ENCODE data around the gene DCAF8L2.

DNA sequence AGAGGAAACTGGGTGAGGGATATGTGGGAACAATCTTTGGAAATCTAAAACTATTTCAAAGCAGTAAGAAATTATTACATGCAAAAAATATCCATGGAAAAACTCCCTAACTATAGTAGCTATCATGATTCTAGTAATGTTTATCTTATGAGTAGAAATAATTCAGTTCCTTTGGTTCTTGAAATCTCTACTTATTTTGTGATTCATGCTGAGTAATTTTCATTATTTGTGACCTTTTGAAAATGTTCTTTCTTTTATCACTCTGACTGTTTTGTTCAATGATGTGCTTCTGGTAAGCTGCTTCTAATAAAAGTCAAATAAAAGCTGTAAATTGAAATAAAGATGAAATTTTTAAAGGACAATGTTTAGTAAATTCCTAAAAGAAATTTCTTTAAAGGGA is 177.2 kb downstream of the DCAF8L2 start:
- TF ChIP-seq, protein P1, sequence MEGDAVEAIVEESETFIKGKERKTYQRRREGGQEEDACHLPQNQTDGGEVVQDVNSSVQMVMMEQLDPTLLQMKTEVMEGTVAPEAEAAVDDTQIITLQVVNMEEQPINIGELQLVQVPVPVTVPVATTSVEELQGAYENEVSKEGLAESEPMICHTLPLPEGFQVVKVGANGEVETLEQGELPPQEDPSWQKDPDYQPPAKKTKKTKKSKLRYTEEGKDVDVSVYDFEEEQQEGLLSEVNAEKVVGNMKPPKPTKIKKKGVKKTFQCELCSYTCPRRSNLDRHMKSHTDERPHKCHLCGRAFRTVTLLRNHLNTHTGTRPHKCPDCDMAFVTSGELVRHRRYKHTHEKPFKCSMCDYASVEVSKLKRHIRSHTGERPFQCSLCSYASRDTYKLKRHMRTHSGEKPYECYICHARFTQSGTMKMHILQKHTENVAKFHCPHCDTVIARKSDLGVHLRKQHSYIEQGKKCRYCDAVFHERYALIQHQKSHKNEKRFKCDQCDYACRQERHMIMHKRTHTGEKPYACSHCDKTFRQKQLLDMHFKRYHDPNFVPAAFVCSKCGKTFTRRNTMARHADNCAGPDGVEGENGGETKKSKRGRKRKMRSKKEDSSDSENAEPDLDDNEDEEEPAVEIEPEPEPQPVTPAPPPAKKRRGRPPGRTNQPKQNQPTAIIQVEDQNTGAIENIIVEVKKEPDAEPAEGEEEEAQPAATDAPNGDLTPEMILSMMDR (IDR thresholded peaks at IDR 0.05; ENCODE audit: extremely low read depth in 1 of 2, insufficient read depth in 1 of 2, low read depth in 1 of 2, low read length in 2 of 2), result no peak
- TF ChIP-seq EZH2 (IDR thresholded peaks at IDR 0.05; ENCODE audit: borderline replicate concordance, low read depth, low read length, severe bottlenecking) (no peak), POLR2A (IDR thresholded peaks at IDR 0.05; ENCODE audit: low read depth, low read length) (no peak), JUN (IDR thresholded peaks at IDR 0.05; ENCODE audit: borderline replicate concordance, insufficient read depth, insufficient read length, low read depth) (no peak), POLR2AphosphoS5 (IDR thresholded peaks at IDR 0.05; ENCODE audit: insufficient read depth, low read depth, low read length) (no peak), FOS (IDR thresholded peaks at IDR 0.05; ENCODE audit: borderline replicate concordance, insufficient read depth, low read length) (peak; percentile 53), GATA2 (IDR thresholded peaks at IDR 0.05; ENCODE audit: insufficient read depth, insufficient read length, low read depth, low read length) (no peak)
- TF ChIP-seq, protein P2, sequence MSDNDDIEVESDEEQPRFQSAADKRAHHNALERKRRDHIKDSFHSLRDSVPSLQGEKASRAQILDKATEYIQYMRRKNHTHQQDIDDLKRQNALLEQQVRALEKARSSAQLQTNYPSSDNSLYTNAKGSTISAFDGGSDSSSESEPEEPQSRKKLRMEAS (IDR thresholded peaks at IDR 0.05; ENCODE audit: insufficient read depth, insufficient read length), result no peak
